ENCODE measurements around the gene PLCB1.

The PLCB1 gene

DNA sequence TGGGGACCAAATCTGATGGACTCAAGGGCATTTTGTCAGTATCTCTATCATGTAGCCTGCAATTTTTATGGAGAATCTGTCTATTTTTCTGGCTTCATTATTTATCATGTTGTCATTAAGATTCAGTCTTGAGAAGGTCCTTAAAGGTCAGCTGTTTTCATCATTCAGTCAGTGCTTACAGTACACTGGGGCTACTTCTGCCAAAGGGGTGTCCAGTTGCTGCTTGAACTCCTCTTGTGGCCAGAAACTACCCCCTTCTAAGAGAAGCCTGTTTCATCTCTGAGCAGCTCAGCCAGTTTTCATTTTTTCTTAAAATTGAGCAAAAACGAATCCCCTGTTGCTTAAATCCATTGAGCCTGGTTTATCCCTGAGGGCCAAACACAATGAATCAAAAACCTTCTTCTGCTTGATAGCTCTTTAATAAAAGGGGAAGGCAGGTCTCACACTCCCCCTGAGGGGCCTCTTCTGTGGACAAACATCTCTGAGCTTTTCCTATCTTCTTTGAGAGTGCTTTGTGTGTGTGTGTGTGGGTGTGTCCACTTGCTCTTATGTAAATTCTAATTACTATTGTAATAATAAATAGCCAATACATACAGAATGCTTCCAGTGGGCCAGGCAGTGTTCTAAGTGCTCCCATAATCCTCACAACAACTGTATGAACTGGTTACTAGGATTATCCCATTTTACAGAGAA is 172.2 kb downstream of the PLCB1 start:
- DNase-seq, result no peak

DNA sequence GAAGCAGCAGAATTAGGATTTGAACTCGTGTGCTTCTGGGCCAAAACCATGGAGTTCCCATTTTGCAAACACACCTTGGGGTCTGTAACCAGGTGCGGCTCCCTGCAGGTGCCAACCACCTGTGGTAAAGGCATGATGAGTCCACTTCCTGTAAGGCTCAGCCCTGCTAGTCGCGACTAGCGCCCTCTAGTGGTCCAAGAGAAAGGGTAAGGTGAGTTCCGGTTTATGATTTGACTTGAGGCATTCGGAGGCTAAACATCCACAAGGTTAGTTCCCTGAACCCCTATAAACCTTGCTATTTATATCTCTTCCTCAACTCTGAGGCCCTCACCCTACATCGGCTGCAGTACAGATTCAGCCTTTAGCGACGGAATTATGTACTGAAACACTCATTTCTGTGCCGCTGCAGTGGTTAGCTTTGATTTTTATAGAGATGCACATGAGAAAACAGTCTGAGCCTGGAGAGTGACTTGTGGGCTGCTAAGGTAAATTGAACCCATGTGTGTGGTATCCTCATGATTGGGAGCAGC is 173.4 kb downstream of the PLCB1 start:
- DNase-seq, result peak; percentile 52

DNA sequence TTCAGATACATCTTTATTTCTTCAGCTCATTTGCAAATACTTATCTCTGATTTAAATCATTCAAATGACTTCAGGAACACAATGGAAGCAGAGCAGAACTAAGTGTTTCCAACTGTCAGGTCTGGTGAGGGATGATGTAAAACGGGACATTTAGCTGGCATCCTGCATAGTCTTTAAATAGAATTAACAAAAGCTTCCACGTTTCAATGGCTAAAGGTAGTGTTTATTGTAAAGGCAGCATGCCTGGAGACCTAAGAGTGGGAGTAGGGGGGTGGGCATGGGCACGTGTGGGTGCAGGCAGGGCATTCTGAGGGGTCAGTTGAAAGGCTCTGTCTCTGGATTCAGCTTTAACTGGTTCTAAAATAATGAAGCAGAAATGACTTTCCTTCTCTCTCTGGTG is 174.9 kb downstream of the PLCB1 start:
- DNase-seq, result no peak

DNA sequence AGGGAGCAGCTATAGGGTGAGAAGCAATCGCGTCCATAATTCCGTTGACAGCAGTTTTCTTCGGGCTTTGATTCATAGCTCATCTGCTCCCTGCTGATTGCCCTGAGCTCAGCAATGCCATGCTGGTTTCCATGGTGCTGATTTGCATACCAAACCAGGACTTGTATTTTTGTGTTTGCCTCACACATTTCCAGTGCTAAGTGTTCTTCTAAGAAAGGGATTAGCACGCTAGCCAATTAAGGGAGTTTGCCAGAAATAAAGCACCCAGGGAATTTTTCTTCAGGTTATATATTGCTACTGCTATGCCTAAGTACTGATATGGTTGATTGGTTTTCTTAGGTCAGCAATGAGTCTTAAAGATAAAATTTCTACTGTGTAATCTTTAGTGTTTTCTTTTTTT is 177.6 kb downstream of the PLCB1 start:
- DNase-seq, result no peak

DNA sequence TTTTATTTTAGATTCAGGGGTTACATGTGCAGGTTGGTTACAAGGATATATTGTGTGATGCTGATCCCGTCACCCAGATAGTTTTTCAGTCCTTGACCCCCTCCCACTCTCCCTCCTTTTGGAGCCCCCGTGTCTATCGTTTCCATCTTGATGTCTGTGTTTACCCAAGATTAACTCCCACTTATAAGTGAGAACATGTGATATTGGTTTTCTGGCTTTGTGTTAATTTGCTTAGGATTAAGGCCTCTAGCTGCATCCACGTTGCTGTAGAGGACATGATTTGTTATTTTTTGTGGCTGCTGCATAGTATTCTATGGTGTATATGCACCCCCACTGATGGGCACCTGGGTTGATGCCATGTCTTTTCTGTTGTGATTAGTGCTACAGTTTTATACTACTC is 178.6 kb downstream of the PLCB1 start:
- DNase-seq, result no peak

DNA sequence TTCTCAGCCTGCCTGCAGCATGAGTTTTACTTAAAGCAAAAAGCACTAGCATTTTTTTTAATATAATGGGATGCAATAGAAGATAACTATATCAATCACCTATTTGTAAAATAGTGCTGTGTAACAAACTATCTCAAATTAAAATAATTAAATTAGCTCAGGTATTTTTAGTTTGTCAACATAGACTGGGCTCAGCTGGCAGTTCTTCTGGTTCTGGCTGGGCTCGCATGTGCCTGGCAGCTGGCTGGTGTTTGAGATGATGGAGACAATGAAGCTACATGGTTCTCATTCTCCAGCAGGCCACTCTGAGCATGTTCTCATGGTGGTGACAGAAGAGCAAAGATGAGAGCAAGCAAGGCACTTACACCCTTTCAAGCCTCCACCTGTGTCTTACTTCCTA is 181.0 kb downstream of the PLCB1 start:
- DNase-seq, result no peak

DNA sequence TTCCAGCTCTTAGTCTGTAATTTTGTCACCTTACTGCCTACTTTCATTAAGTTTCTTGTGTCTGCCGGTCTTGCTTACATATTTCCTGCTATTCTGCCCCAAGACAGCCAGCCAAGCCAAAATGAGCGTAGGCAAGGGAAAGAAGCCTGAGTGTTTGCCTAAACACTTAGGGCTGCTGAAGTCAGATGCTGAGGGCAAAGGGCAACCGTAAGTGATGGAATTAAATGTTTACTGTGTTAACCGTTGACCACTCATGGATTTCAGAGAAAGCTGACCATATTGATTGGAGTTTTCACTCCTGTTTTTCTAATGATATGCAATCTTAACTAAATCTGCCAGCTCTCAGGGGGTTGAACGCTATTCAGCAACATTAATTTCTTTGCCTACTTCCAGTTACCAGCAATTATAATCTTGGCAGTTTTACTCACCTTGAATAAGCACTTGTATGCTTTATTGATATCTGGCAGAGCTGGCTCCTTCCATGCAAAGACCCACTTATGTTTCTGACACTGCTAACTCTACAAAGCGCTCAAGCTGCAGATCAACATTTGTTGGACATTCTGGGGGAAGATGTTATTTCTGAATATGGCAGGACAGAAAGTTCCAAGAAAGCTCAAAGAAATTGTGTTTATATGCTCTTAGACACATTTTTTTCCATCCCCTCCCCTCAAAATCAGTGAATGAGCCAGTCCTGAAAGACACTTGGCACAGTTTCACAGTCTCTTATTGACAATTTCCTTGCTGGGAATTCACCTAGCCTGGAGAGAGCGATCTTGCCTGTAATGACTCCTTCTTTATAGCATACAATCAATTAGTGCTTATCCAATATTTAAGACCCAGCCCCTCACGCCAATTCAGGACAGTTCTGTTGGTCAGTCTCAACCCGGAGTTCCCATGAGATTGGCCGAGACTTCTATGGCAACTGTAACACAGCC is 183.8 kb downstream of the PLCB1 start:
- DNase-seq, result no peak

DNA sequence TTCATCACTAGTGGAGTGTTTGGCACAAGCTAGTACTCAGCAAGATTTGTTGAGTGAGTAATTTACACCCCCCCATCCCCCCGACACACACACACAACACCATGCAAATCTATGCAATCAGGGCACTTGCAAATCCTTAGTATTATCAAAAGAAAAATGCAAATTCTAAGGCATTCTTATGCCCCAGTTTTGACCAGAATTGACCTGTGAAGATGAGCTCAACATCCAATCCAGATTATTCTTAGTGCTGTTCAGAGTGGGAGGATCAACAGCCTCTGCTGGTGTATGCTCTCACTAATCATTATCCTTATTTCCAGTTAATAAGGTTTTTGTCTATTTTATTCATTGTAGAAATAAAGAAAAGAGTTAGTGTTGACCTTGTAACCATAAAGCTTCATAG is 185.4 kb downstream of the PLCB1 start:
- no peak for DNase-seq

DNA sequence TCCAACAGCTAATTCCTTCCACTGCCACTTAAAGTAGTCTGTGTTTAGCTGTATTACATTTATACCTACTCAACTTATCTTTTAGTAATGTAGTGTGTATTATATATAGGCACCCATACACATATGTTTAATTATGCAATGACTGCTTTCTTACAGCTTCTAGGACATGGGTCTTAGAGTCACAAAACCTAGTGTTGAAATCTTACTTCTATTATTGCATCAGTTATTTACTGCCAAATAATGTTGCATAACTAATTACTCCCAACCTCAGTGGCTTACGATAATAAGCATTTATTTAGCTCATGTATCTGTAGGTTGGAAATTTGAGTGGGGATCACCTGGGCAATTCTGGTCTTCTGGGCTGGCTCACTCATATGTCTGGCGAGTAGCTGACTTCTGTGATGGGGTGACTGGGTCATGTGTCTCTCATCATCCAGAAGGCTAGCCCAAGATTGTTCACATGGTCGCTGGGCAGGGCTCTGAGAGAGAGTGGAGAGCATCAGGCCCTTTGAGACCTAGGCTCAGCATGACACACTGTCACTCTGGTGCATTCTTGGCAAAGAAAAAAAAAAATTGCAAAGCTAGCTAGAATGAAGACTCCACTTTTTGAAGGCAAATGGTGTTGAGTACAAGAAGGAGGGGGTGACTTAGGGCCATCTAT is 187.0 kb downstream of the PLCB1 start:
- DNase-seq, result no peak

DNA sequence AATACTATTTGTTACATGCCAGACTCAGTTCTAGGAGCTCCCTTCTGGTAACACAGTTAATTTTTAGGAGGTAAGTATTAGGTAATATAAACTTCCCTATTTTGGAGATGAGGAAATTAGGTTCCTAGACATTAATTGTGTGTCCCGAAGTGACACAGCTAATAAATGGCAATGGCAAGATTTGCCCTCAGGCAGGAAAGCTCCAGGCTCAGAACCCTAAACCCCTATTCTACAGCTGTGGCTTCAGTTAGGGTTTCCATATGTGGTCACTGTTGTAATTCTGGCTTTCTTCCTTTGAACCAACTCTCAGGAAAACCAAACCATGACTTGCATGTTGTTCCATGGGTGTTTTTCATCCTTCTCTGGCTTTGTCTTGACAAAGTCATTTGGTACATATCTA is 188.2 kb downstream of the PLCB1 start:
- DNase-seq, result no peak

DNA sequence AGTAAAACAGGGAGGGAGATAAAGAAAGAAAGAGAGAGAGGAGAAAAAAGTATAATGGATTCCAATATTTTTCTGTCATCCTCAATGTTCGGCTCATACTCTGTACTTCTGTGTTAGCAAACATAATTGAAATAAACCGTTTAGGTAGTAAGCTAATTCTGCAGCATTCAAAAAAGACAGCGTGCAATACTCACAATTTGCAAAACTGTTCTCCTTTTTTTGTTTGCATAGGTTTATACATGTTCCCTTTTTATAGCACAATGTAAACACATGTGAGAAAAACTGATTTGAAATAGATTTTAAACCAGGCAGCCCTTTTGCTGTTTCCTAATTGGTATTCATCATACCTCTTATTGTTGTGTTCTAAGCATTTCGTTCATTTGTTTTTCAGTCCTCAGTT is 188.9 kb downstream of the PLCB1 start:
- no peak for DNase-seq

DNA sequence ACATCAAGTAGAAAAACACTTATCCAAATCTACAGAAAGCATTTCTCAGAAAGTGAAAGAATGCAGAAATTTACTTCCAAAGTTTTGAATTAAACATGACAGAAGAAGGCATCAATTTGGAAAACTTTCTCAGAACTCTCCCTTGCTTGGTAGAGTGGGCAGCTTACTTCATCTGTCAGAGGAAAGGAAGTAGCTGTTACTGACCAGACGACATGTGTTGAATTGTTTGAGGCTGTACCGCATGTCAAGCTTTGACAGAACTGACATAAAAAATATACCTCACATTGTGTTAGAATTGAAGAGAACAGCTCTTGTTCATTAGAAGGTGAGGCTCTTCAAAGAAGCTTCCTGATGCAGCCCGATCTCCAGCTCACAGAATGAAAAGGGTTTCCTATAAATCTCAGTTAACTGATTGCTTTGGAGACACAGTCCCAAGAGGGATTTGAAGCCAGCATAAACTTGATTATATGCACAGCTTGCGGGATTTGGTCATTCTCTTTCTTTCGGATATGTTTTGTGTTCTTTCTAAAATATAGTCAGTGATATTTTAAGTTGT is 190.7 kb downstream of the PLCB1 start:
- no peak for DNase-seq

DNA sequence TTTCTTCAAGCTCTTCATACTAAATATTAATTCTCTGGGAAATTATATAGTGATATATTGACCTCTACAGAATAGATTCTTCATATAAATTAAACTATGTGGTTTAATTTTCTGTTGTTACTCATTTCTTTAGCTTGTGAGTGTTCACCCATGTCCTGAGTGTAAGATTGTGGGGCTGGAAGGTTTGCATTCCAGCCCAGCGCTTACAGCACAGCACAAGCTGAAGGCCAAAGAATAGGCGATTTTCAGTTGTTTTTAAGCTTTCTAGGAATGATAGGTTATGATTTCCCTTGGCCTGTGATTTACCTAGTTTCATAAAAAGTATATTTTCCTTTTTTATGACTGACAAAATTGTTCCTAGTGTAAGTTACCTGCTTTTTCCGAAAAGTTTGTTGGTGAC is 194.1 kb downstream of the PLCB1 start:
- DNase-seq, result no peak

DNA sequence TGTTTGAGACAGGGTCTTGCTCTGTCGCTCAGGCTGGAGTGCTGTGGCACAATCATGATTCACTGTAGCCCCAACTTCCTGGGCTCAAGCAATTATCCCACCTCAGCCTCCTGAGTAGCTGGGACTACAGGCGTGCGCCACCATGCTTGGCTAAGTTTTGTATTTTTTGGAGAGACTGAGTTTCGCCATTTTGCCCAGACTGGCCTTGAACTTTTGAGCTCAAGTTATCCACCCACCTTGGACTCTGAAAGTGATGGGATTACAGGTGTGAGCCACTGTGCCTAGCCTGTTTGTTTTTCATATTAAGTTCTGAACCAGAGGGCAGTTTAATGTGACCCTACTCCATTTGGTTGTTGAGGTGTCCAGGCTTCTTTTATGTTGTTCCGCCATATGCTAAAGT is 194.8 kb downstream of the PLCB1 start:
- DNase-seq, result no peak

DNA sequence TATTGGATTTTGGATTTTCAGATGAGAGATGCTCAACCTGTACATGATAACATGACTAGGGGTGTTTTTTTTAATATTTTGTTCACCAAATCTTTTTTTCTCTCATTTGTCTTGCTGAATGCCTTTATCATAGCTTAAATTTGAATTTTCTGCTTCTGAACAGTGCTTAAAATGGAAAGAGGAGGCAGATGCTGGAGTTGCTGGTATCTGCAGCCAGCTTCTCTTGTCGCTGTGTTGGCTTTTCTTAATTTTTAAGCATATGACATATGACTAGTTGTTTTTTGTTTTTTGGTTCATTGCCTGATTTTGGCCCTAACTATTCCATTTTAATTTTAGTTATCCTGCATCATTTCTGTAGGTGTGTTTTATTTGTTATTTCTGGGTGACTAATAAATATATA is 196.1 kb downstream of the PLCB1 start:
- no peak for DNase-seq

DNA sequence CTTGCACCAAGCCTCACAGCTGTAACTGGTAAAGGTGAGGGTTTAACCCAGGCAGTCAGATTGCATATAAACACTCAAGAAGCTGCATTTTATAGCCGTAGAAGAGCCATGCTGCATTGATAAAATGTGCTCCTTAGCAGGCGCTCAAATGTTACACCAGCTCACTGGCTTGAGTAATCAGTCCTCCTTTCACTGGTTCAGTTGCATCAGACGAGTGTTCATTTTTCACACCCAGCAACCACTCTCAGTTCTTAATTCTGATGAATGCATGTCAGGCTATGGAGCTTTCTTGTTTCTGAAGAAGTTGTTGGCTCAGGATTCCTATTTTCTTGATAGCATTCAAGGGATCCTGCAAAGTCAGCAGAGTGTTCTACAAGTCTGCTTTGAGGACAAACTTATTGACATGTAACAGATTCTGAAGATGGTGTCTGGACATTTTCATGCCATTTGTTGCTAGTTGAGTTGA is 198.3 kb downstream of the PLCB1 start:
- no peak for DNase-seq

DNA sequence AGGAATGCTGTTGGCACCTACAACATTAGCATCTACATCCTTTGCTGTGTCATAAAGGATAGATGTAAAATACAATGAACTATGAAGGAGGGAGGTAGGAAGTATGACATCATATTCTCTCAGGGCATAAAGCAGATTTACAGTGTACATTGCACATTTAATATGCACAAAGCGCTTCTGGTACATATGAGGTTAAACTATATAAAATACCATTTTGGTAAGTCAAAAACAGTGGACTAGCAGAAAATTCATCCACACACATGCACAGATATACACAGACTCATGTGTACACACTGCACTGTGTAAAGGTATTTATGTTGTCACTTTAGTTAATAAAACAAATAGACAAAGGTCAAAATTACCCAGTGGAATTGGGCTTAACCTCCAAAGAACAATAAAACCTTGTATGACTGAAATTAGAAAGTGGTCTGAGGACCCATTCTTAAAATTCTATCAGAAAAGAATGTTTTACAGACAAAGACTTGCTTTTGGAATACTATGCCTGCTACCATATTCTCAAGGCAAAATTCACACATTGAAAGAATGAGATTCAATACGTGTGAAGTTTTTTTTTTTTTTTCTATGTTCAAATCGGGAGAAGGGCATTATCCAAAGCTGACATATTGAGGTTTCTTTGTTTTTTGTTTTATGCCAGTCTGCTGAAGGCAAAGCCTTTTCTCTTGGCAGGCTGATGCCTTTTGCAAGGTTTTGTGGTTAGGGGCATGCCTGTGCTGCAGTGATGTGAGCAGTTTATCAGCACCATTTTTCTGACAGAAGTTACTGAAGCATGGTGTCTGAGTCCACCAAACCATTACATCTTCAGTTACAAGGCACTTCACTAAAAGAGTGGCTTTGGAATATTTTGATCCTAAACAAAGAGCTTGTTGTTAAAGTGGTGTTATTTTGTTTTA is 199.0 kb downstream of the PLCB1 start:
- DNase-seq, result no peak

DNA sequence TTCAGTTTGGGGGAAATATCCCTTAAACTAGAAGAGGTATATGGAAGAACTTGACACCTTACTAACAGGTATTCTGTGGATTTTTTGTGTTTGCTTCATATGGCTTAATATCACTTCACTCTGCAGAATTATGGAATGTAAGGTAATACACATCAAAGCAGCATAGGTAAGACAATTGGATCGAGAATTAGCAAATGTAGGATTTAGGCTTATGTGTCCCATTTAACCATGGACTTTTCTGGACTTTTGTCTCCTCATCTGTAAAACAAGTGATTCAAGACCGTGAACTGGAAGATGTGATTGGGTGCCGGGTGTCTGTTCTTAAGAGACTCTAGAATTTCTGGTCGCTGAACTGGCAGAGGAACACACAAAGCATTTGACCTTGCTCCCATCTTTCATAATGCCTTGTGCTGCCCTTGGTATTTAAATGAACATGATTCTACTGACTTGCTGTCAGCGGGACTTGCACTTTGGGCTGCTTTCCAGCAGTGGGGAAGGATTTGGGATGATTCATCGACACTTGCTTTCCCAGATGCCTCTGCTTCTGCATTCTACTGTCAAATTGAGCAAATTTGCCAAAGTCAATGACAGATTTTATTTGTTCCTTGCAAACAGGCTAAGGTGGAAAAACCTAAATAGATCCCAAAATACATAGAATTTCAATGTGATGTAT is 199.8 kb downstream of the PLCB1 start:
- DNase-seq, result peak; percentile 81

DNA sequence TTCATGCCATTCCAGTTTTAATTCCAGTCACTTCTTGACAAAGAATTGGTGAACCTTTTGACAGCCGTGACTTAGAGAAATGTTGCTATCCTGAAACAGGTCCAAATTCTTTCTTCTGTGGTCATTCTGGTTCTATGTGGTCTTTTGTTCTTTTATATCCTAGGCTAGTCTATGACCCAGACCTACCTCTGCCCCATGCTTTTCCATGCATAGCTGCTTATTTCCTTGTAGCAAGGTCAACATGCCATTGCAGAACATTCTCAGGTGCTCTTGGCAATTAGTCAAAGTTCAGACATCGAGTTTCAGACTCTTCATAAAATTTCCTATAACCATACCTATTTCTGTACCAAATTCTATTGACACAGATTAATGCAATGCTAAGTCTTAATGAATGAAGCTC is 202.6 kb downstream of the PLCB1 start:
- DNase-seq, result no peak

DNA sequence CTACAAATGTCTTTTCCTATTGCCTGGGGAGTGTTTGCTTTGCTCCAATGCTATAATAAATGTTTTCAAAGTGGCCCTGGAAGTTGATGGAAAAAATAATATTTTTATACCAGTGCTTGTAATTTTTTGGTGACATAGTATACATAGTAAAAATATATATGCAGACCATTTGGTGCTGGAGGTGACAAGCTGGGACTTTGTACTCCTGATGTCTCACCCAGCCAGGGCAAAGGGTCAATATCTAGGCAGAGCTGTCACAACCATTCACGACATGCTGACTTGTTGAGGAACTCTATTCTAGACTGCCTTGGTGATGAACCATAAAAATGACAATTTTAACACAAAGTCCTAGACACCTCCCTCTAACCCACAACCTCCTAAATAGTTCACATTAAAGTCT is 203.0 kb downstream of the PLCB1 start:
- DNase-seq, result no peak

DNA sequence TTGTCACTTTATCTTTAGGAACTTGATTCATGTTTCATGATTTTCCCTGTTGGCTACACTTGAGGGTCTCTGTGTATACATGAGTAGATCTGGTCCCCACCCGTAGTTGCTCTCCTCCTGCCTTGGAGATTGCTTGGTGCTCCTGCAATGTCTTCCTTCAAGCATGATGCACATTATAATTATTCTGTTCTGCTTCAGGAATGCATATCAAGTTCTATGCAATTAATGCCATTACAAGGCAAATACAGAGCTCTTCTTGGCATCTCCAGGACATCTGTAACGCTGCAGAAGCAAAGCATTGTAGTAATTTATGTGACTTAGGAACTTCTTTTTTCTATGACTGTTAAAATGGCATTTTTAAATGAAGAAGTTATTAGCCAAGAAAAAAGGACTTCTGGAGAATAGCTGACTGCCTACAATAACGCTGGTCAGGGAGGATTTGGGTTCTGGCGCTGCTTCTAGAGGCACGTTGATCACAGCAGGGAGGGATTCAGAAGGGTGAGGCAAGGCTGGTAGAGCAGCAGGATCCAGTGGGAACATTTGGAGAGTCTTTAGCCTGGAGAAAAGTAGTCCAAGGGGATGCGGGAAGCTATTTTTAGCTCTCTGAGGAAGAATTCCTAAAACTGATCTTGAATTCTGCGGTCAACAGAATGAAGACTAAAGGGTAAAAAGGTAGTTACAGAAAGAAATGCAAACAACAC is 203.6 kb downstream of the PLCB1 start:
- no peak for DNase-seq
